SK-N-SH (cell line): ENCODE data around the gene HOXA10.

ENCODE experiments used
- EP300 ChIP-seq, 2 experiments: IDR thresholded peaks; 2 replicates each; pipeline versions ENCODE4 v1.4.0 to v1.6.1; 2012; ENCODE audit warnings: borderline replicate concordance in 1 of 2, low read depth in 1 of 2, low read length in 1 of 2
- JUND ChIP-seq: IDR thresholded peaks from 2 replicates; pipeline ENCODE4 v1.4.0; 2012
- POLR2AphosphoS5 ChIP-seq: IDR thresholded peaks from 2 replicates; pipeline ENCODE4 v1.6.1; 2012; ENCODE audit warnings: low read depth, low read length
- RAD21 ChIP-seq: IDR thresholded peaks from 2 replicates; pipeline ENCODE4 v1.6.1; 2012; ENCODE audit warnings: mild to moderate bottlenecking, low read length
- TCF12 ChIP-seq: IDR thresholded peaks from 2 replicates; pipeline ENCODE4 v1.4.0; 2012
- TF ChIP-seq, protein P1 (sequence below): fragments of 200-600 bp; sonication (generic); IDR thresholded peaks from 2 replicates; pipeline ENCODE4 v1.6.1; 2017; ENCODE audit warnings: antibody characterized with exemption, mild to moderate bottlenecking, moderate library complexity
- TF ChIP-seq, protein P2 (sequence below): fragments of 150-350 bp; IDR thresholded peaks from 2 replicates; pipeline ENCODE4 v1.6.1; 2017; ENCODE audit warnings: antibody characterized with exemption, low read length, low read depth, borderline replicate concordance
- TF ChIP-seq, protein P3 (sequence below): IDR thresholded peaks from 2 replicates; pipeline ENCODE4; 2012
- TF ChIP-seq, protein P4 (sequence below): fragments of 150-350 bp; IDR thresholded peaks from 2 replicates; pipeline ENCODE4 v1.6.1; 2016; ENCODE audit warnings: mild to moderate bottlenecking, low read depth, low read length

DNA sequence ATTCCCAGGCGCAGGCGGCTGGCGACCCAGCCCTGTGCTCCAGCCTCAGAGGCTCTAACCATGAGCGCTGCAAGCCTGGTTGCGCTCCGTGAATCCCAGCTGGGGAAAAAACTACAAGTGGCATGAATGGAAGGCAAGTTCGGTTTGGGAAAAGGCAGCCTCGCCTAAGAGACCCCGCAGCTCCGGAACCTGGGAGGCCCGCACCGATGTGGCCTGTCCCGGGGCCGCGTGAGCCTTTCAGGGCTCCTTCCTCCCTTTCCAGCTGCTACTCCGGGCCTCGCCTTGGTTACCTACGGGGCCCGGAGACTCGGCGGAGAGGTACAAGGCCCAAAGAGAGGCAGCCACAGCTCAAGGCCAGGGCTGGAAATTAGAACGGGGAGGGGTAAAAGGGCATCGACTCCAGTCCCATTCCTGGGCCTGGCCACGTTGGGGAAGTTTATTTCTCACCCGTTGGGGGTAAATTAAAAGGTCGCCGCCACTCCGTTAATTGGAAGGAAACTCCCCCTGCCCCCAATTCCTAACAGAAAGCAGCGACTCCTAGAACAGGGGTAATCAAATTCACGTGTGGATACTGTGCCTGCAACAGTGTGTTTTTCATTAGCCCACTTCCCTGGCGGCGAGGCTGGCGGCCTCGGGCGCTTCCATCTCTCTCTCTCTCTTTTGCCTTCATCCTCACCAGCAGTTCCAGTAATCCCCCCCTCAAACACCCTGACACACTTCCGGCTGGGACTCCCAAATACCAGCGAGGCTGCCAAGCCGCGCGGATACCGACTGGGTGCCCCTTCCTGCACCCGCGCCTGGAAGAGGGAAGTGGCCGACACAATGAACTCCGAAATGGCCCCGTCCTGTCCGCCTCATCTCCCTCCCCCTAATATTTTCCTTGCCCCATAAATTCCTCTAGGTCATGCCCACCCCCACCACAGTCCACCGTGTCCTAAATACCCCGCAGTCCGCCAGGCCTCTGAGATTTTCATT is 7.3 kb downstream of the HOXA10 start:
- TF ChIP-seq, protein P1, sequence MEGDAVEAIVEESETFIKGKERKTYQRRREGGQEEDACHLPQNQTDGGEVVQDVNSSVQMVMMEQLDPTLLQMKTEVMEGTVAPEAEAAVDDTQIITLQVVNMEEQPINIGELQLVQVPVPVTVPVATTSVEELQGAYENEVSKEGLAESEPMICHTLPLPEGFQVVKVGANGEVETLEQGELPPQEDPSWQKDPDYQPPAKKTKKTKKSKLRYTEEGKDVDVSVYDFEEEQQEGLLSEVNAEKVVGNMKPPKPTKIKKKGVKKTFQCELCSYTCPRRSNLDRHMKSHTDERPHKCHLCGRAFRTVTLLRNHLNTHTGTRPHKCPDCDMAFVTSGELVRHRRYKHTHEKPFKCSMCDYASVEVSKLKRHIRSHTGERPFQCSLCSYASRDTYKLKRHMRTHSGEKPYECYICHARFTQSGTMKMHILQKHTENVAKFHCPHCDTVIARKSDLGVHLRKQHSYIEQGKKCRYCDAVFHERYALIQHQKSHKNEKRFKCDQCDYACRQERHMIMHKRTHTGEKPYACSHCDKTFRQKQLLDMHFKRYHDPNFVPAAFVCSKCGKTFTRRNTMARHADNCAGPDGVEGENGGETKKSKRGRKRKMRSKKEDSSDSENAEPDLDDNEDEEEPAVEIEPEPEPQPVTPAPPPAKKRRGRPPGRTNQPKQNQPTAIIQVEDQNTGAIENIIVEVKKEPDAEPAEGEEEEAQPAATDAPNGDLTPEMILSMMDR, result no peak
- TF ChIP-seq RAD21, result no peak
- no peak for TF ChIP-seq JUND
- TF ChIP-seq TCF12, result no peak
- TF ChIP-seq, protein P2, sequence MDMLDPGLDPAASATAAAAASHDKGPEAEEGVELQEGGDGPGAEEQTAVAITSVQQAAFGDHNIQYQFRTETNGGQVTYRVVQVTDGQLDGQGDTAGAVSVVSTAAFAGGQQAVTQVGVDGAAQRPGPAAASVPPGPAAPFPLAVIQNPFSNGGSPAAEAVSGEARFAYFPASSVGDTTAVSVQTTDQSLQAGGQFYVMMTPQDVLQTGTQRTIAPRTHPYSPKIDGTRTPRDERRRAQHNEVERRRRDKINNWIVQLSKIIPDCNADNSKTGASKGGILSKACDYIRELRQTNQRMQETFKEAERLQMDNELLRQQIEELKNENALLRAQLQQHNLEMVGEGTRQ, result no peak
- TF ChIP-seq, protein P3, sequence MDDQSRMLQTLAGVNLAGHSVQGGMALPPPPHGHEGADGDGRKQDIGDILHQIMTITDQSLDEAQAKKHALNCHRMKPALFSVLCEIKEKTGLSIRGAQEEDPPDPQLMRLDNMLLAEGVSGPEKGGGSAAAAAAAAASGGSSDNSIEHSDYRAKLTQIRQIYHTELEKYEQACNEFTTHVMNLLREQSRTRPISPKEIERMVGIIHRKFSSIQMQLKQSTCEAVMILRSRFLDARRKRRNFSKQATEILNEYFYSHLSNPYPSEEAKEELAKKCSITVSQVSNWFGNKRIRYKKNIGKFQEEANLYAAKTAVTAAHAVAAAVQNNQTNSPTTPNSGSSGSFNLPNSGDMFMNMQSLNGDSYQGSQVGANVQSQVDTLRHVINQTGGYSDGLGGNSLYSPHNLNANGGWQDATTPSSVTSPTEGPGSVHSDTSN, result no peak
- TF ChIP-seq EP300 (IDR thresholded peaks at IDR 0.05; ENCODE audit: borderline replicate concordance in 1 of 2, low read depth in 1 of 2, low read length in 1 of 2), result no peak
- TF ChIP-seq, protein P4, sequence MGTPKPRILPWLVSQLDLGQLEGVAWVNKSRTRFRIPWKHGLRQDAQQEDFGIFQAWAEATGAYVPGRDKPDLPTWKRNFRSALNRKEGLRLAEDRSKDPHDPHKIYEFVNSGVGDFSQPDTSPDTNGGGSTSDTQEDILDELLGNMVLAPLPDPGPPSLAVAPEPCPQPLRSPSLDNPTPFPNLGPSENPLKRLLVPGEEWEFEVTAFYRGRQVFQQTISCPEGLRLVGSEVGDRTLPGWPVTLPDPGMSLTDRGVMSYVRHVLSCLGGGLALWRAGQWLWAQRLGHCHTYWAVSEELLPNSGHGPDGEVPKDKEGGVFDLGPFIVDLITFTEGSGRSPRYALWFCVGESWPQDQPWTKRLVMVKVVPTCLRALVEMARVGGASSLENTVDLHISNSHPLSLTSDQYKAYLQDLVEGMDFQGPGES, result no peak
- TF ChIP-seq POLR2AphosphoS5, result no peak
